GM19351 (cell line): Measurements from ENCODE around the gene CD109.
"Not testable (repeated sequence)": the region's sequence is repeated elsewhere in the genome, so short reads cannot be mapped to it uniquely, and the experiment has no call there.

Source experiments
- ATAC-seq: cut with Tn5 transposase; IDR thresholded peaks from one replicate; pipeline ENCODE4 v1.9.1; 2021; ENCODE audit warnings: mild to moderate bottlenecking, moderate library complexity; ENCODE audit not compliant: unreplicated experiment

Gene CD109

DNA sequence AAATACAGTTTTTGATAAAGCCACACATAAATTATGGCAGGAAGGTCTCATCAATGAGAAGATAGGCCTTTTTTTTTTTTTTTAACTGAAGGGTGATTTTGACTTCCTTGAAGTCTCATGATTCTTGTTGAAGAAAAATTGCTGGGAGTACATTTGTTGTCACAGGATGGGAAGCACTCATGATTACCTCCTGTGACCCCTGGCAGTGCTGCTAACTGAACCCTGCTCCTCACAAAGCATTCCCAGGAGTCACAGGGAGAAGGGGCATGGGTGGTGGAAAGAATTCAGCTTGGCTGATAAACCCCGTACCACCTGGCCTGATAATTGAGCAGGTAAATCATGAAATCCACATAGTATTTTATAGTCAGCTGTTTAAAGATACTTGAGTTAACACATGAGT is 86.9 kb downstream of the CD109 start:
- ATAC-seq = no peak

DNA sequence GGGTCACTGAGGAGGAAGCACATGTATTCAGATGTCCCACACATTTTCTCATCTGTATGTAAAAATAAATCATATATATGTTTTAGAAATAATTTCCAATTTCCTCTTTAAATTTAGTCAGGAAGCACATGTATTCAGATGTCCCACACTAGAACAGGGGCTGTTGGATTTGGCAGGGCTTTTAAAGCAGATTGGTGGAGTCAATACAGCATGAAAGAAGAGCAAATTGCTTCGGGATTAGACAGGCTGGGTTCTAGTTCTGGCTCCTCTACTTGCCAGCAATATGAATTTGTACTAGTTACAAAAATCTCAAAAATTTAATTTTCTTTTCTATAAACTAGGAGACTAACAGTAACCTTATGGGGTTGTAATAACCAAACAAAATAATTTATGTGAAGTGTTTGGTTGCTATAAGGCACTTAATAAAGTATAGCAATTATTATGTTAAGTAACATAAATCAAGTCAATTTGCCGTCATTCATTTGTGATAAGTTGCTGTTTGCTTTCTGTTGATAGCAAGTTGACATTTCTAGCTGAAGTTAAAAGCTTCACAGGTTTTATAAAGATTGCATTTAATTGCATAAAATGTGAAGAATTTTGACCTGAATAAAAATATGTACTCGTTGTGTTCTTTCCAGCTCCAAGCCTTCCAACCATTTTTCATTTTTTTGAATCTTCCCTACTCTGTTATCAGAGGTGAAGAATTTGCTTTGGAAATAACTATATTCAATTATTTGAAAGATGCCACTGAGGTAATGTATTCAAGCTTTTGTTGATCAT is 88.9 kb downstream of the CD109 start:
- no peak for ATAC-seq

DNA sequence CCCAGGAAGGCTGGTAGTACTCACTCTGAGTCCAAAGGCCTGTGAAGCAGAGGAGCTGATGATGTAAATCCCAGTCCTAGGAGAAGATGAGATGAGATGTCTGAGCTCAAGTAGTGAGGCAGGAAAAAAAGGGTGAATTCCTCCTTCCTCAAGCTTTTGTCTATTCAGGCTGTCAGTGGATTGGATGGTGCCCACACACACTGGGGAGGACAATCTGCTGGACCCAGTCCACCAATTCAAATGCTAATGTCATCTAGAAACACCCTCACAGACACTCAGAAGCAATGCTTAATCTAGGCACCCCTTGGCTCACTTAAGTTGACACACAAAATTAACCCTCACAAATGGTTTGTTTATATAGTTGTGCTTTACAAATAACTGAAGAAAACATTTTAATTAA is 94.6 kb downstream of the CD109 start:
- ATAC-seq = no peak

DNA sequence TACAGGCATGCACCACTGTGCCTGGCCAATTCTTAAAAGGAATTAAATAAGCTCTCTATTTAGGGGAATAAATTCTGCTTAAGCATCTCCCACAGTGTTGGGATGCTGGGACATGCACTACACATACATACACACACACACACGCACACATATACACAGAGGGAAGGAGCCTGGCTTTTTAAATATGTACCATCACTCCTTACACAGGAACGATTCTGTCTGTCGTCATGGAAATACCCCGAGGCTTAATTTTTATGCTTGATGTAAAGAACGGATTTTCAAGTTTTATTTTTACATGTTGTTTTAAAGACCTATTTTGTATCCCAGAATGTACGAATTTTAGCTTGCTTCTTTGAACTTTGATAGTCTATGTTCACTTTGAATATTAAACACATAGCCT is 95.3 kb downstream of the CD109 start:
- no peak for ATAC-seq

GRCh38 chr6:73792738-73793137 is 96.7 kb downstream of the CD109 start:
- ATAC-seq = no peak

- ATAC-seq = no peak
Measured at GRCh38 chr6:73796881-73797280, 100.9 kb downstream of the CD109 start.

DNA sequence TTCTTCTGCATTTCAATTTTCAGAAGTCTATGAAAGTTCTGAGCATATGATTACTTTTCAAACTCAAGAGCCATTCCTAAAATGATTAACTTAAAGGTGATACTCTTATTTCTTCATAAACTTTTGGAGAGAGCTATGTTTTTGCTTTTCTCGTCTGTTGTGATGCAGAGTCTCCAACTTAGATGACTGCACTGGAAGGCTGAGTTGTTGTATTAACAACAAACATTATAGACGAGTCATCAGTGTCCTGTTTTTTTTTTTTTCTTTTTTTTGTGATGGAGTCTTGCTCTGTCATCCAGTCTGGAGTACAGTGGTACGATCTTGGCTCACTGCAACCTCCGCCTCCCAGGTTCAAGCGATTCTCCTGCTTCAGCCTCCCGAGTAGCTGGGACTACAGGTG is 101.9 kb downstream of the CD109 start:
- no peak for ATAC-seq

DNA sequence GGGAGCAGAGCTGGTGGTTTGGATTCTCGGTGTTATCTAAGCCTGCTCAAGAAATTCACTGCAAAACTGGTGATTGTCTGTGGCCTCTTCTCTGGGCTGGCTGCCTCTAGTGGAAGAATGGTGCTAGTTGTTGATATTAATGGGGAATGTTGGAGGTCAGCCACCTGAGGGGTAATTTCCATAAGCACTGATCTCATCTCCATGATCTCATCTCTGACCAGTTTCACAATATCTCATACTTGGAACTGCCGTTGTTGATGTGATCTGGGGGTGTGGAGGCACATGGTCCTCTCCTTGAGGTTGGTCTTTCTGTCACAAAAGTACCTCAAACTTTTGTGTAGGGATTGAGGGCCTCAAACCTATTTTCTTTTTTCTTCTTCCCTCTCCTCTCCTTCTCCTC is 102.6 kb downstream of the CD109 start:
- peak; percentile 97 for ATAC-seq

- no peak for ATAC-seq
Measured at GRCh38 chr6:73800997-73801396, 105.0 kb downstream of the CD109 start.

- no peak for ATAC-seq
Measured at GRCh38 chr6:73801652-73802268, 105.8 kb downstream of the CD109 start.

GRCh38 chr6:73802366-73802765 is 106.4 kb downstream of the CD109 start:
- ATAC-seq = no peak

DNA sequence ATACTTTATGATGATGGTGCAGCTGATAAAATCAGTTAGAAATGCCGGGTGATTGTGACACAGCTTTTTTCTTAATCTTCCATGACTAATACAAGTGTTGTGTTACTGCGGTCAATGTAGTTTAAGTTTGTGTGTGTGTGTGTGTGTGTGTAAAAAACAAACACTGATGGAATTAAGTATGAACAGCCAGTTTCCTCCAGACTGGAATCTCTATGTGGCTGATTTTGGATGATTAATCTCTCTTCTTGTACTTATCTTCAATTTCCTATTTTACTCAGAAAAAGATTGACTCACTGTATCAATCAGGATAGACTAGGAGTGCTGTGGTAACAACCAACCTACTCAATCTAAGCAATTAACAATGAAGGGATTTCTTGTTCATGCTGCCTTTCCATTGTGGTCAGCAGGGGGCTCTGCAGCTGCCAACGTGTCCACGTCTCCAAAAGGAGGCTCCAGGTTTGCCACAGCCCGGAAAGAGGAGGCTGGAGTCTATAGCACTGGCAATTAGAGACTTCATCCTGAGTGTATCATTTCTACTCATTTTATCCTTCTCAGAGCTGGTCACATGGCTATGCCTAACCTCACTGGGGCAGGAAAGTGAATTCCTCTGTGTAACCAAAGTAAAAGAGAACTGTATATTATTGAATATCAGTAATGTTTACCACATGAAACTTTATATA is 107.7 kb downstream of the CD109 start:
- ATAC-seq = no peak

- ATAC-seq = not testable (repeated sequence)
Measured at GRCh38 chr6:73805221-73805620, 109.2 kb downstream of the CD109 start.

DNA sequence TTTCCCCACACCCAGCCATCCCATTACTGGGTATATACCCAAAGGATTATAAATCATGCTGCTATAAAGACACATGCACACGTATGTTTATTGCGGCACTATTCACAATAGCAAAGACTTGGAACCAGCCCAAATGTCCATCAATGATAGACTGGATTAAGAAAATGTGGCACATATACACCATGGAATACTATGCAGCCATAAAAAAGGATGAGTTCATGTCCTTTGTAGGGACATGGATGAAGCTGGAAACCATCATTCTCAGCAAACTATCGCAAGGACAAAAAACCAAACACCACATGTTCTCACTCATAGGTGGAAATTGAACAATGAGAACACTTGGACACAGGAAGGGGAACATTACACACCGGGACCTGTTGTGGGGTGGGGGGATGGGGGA is 110.0 kb downstream of the CD109 start:
- not testable (repeated sequence) for ATAC-seq

GRCh38 chr6:73811706-73812105 is 115.7 kb downstream of the CD109 start:
- no peak for ATAC-seq

GRCh38 chr6:73817253-73817652 is 121.2 kb downstream of the CD109 start:
- no peak for ATAC-seq

GRCh38 chr6:73823046-73823735 is 127.2 kb downstream of the CD109 start:
- no peak for ATAC-seq

DNA sequence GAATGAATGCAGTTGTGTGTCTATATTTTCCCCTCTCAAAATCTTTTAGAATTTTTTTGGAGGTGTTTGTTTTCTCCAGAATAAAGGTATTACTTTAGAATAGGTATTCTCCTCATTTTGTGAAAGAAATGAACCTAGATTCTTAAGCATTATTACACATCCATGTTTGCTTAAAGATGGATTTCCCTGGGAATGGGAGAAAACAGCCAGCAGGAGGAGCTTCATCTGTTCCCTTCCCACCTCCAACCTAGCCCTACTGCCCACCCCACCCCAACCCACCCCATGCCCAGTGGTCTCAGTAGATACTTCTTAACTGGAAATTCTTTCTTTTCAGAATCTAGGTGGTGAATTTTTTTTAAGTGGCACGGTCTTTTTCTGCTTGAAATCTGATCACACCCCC is 127.8 kb downstream of the CD109 start:
- ATAC-seq = no peak

DNA sequence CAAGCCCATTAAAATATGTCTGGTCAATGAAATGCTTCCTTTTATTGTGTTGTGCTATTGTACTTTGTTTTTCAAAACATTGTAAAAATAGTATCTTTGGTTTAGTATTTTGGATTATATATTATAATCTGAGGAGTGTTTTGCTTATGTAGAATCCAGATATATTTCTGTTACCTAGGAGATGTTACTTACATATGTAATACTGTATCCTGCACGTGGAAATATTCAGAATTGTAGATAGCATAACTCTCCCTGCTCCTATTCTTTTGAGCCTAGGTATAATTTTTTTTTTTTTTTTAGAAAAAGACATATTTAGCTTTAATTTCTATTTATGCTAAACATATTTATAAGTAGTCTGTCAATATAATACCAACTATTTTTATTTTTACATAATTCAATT is 130.6 kb downstream of the CD109 start:
- no peak for ATAC-seq

DNA sequence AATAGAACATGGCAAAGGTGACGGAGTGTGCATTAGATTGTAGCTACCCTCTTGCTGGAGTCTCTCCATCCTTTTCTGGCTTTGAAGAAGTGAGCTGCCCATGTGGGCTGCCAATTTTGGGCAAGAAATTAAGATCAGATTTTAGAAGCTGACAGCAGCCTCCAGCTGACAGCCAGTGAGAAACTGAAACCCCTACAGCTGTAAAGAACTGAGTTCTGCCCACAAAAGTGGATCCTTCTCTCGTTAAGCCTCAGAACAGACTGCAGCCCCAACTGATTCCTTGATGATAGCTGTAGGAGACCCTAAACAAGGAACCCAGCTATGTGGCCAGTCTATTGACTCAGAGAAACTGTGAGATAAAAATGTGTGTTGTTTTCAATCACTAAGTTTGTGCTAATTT is 134.1 kb downstream of the CD109 start:
- peak; percentile 53 for ATAC-seq

DNA sequence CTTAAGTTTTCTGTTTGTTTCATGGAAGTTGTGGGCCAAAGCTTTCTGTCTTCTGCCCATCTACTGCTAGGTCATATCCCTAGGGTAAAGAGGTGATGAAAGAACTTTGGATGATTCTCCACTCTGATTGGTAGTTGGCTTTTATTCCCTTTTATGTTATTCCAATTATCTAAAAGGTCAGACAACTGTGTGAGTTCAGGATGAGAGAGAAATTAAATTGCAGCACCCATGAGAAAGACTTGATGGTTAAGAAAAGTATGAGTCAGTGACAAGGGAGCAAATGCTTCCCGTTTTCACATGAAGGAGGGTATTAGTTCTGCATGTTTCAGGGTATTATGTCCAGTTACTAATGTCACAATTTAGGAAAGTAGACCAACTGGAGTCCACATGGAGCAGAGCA is 136.3 kb downstream of the CD109 start:
- no peak for ATAC-seq

- not testable (repeated sequence) for ATAC-seq
Measured at GRCh38 chr6:73844696-73845095, 148.7 kb downstream of the CD109 start.
